GM12878 (cell line): ENCODE measurements around the gene UBAC2. TPM values are rescaled to one million over a fixed set of nuclear protein-coding genes. Genes with fewer than 3 reads are reported as not detected.

ENCODE experiments used
- BCL3 ChIP-seq: IDR thresholded peaks from 2 replicates; pipeline ENCODE4 v1.6.1; 2011; ENCODE audit warnings: borderline replicate concordance, low read depth, mild to moderate bottlenecking, moderate library complexity, low read length; ENCODE audit not compliant: insufficient read depth, poor library complexity, severe bottlenecking
- CBX3 ChIP-seq: fragments of 200-600 bp; sonication (generic); IDR thresholded peaks from 2 replicates; pipeline ENCODE4 v1.6.1; 2016; ENCODE audit warnings: low read depth, borderline replicate concordance
- CEBPZ ChIP-seq: fragments of 150-350 bp; IDR thresholded peaks from 2 replicates; pipeline ENCODE4 v1.6.1; 2016; ENCODE audit warnings: low read depth, low read length
- CTCF ChIP-seq, 3 experiments: IDR thresholded peaks in 2 of 3; conservative IDR thresholded peaks in 1 of 3; 2 replicates each; pipeline ENCODE4 v1.5.1; 2011; ENCODE audit warnings: low read depth in 3 of 3, low read length in 3 of 3, mild to moderate bottlenecking in 3 of 3, control low read depth in 2 of 3, moderate library complexity in 2 of 3, inconsistent platforms in 1 of 3, mixed read lengths in 1 of 3; ENCODE audit not compliant: control insufficient read depth in 2 of 3, insufficient read depth in 1 of 3; ENCODE audit errors: extremely low read depth in 1 of 3
- EGR1 ChIP-seq, 2 experiments: IDR thresholded peaks; 1 replicate in 1 of 2; 2 replicates in 1 of 2; pipeline ENCODE4 v1.6.1; 2011 to 2012; ENCODE audit warnings: low read depth in 2 of 2, low read length in 2 of 2, borderline replicate concordance in 1 of 2, mild to moderate bottlenecking in 1 of 2, moderate library complexity in 1 of 2
- HDAC2 ChIP-seq: fragments of 200-600 bp; sonication (generic); IDR thresholded peaks from 2 replicates; pipeline ENCODE4 v1.6.1; 2017
- JUND ChIP-seq: IDR thresholded peaks from 2 replicates; pipeline ENCODE4 v1.6.1; 2012; ENCODE audit warnings: low read depth, mild to moderate bottlenecking, low read length, improper control_type of control experiment, moderate library complexity
- KAT2A ChIP-seq: conservative IDR thresholded peaks from 2 replicates; pipeline ENCODE4 v1.6.1; 2011; ENCODE audit warnings: low read depth, low read length; ENCODE audit not compliant: control insufficient read depth
- MXI1 ChIP-seq: fragments of 150-350 bp; IDR thresholded peaks from 2 replicates; pipeline ENCODE4 v1.6.1; 2011; ENCODE audit warnings: low read depth, mild to moderate bottlenecking, inconsistent platforms, low read length, improper control_type of control experiment
- PRDM15 ChIP-seq: fragments of 450-650 bp; formaldehyde crosslinking; IDR thresholded peaks from 2 replicates; pipeline ENCODE4 v1.4.0; 2020; ENCODE audit warnings: mild to moderate bottlenecking, moderate library complexity
- RB1 ChIP-seq: fragments of 450-650 bp; formaldehyde crosslinking; IDR thresholded peaks from 2 replicates; pipeline ENCODE4 v1.6.1; 2017; ENCODE audit warnings: mild to moderate bottlenecking, borderline replicate concordance
- RCOR1 ChIP-seq: conservative IDR thresholded peaks from 2 replicates; pipeline ENCODE4 v1.6.1; 2012; ENCODE audit warnings: low read depth, low read length, improper control_type of control experiment
- SUPT20H ChIP-seq: IDR thresholded peaks from 2 replicates; pipeline ENCODE4 v1.6.1; 2011; ENCODE audit warnings: low read depth, mild to moderate bottlenecking, low read length, moderate library complexity, borderline replicate concordance; ENCODE audit not compliant: control insufficient read depth
- WRNIP1 ChIP-seq: IDR thresholded peaks from 2 replicates; pipeline ENCODE4 v1.6.1; 2011; ENCODE audit warnings: low read depth, low read length, improper control_type of control experiment, borderline replicate concordance
- ZBTB11 ChIP-seq: fragments of 450-650 bp; formaldehyde crosslinking; IDR thresholded peaks from 2 replicates; pipeline ENCODE4 v1.5.0; 2022; ENCODE audit warnings: mild to moderate bottlenecking, missing genetic modification characterization
- polyA plus RNA-seq, 11 experiments: library from polyadenylated mRNA; depleted of rRNA in 4 of 11; unstranded in 6 of 11; stranded (reverse) in 5 of 11; fragments of >200 nt; fragmentation: Nextera tagmentation in 4 of 11; fragmentation: Illumina TruSeq in 1 of 11; extraction: Ambion mirVana in 4 of 11; extraction: Trizol in 1 of 11; gene quantifications; 1 replicate in 1 of 11; 2 replicates in 10 of 11; pipeline versions ENCODE4 v1.2.1 to v1.2.3, GENCODE V29; 2011 to 2016; ENCODE audit warnings: inconsistent platforms in 2 of 11, missing spikeins in 2 of 11, low read depth in 1 of 11
- total RNA-seq, 4 experiments: library from RNA; depleted of rRNA in 3 of 4; stranded (reverse); fragments of >200 nt in 3 of 4; fragmentation: Illumina TruSeq in 1 of 4; extraction: Trizol in 1 of 4; gene quantifications; 2 replicates each; pipeline versions ENCODE4 v1.2.1 to v1.2.3, GENCODE V29; 2013 to 2021

The UBAC2 gene
- total and polyA plus RNA-seq, 10 of the 15 experiments (the other 5 are each of a cell fraction or from before 2014, with no cell fraction given): 3.0 to 54.6 (median 17.4) TPM

- TF ChIP-seq MXI1 (no peak), HDAC2 (no peak), SUPT20H (no peak), CEBPZ (no peak), EGR1 (IDR thresholded peaks at IDR 0.05; ENCODE audit: borderline replicate concordance in 1 of 2, low read depth in 2 of 2, low read length in 2 of 2) (0 out of 3 replicates have a peak, but pooled peaks of 1 of the 2 experiments have one; percentile 18), RB1 (no peak), CBX3 (no peak), BCL3 (peak; percentile 97), WRNIP1 (no peak), PRDM15 (CRISPR knock-in tag) (no peak), KAT2A (no peak), RCOR1 (no peak), JUND (0 out of 2 replicates have a peak, but pooled peaks have one; percentile 14), CTCF (IDR thresholded peaks at IDR 0.05 in 2 of 3, conservative IDR thresholded peaks at IDR 0.05 in 1 of 3; ENCODE audit: control insufficient read depth in 2 of 3, extremely low read depth in 1 of 3, insufficient read depth in 1 of 3, low read depth in 3 of 3, low read length in 3 of 3) (no peak), ZBTB11 (CRISPR knock-in tag) (no peak)
These were observed 87.4 kb downstream of the UBAC2 start (continued) for GRCh38 chr13:99288089-99288488.
